ENCODE data around the gene CAMKK1. TPM values are rescaled to one million over a fixed set of nuclear protein-coding genes. Genes with fewer than 3 reads are reported as not detected.

CAMKK1 gene
- total and polyA plus RNA-seq, 2 experiments from 2014 or later, result 4.3 to 7.1 TPM

GRCh38 chr17:3922765-3923164, 29.9 kb upstream of the CAMKK1 start:
- no peak overlapping the region for H3K27ac ChIP-seq (ENCODE audit: low read depth)
- peaks cover 17% of the 10 kb centered on the region for H3K4me1 Mint-ChIP-seq
- no peak for ATAC-seq
- DNase-seq (ENCODE audit: low spot score), result no peak
- no peaks in the 10 kb centered on the region for H3K4me1 ChIP-seq (ENCODE audit: insufficient read depth)
- H3K4me3 ChIP-seq, result no peak overlapping the region
- no peaks in the 10 kb centered on the region for H3K9me3 Mint-ChIP-seq
- 0 out of 2 replicates have a peak overlapping the region, but pooled peaks have one; percentile 57 for H3K27ac Mint-ChIP-seq
- H4K20me1 ChIP-seq (replicated peaks; ENCODE audit: insufficient read depth), result no peaks in the 10 kb centered on the region
- TF ChIP-seq ZNF331 (CRISPR knock-in tag; IDR thresholded peaks at IDR 0.05; ENCODE audit: low read depth), result no peak
- TF ChIP-seq ZNF114 (CRISPR knock-in tag; IDR thresholded peaks at IDR 0.05), result no peak
- no peak for TF ChIP-seq REST (IDR thresholded peaks at IDR 0.05; ENCODE audit: unreplicated experiment)
- TF ChIP-seq, protein P1, sequence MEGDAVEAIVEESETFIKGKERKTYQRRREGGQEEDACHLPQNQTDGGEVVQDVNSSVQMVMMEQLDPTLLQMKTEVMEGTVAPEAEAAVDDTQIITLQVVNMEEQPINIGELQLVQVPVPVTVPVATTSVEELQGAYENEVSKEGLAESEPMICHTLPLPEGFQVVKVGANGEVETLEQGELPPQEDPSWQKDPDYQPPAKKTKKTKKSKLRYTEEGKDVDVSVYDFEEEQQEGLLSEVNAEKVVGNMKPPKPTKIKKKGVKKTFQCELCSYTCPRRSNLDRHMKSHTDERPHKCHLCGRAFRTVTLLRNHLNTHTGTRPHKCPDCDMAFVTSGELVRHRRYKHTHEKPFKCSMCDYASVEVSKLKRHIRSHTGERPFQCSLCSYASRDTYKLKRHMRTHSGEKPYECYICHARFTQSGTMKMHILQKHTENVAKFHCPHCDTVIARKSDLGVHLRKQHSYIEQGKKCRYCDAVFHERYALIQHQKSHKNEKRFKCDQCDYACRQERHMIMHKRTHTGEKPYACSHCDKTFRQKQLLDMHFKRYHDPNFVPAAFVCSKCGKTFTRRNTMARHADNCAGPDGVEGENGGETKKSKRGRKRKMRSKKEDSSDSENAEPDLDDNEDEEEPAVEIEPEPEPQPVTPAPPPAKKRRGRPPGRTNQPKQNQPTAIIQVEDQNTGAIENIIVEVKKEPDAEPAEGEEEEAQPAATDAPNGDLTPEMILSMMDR (conservative IDR thresholded peaks at IDR 0.05; ENCODE audit: low read depth in 2 of 2), result no peak
- no peak for TF ChIP-seq ZNF462 (CRISPR knock-in tag; IDR thresholded peaks at IDR 0.05)
- no peak for TF ChIP-seq NANOG (IDR thresholded peaks at IDR 0.05; ENCODE audit: borderline replicate concordance)
- TF ChIP-seq JUNB (IDR thresholded peaks at IDR 0.05; ENCODE audit: unreplicated experiment), result no peak
- no peak overlapping the region for H3K4me3 Mint-ChIP-seq
- H3K79me2 ChIP-seq (replicated peaks; ENCODE audit: insufficient read depth), result no peaks in the 10 kb centered on the region
- no peaks in the 10 kb centered on the region for H3K9me2 ChIP-seq (ENCODE audit: insufficient read depth)
- no peaks in the 10 kb centered on the region for H3K36me3 ChIP-seq (ENCODE audit: insufficient read depth)
- no peaks in the 10 kb centered on the region for H3K27me3 ChIP-seq (ENCODE audit: insufficient read depth)
- no peaks in the 10 kb centered on the region for H3K36me3 Mint-ChIP-seq (ENCODE audit: low read depth)
- H3K4me2 ChIP-seq, result no peak overlapping the region
- no peaks in the 10 kb centered on the region for H3F3A ChIP-seq (replicated peaks; ENCODE audit: low read depth)
- H2AFZ ChIP-seq, result no peak overlapping the region
- H3K27me3 Mint-ChIP-seq (ENCODE audit: insufficient read depth, low read depth, poor library complexity), result peaks cover 8% of the 10 kb centered on the region

Measured in GM23338 (cell line).